ENCODE measurements around the gene PKHD1. TPM values are rescaled to one million over a fixed set of nuclear protein-coding genes. Genes with fewer than 3 reads are reported as not detected.

PKHD1 gene
- total RNA-seq, 1 donor from 2014 or later: 0.16 TPM

DNA sequence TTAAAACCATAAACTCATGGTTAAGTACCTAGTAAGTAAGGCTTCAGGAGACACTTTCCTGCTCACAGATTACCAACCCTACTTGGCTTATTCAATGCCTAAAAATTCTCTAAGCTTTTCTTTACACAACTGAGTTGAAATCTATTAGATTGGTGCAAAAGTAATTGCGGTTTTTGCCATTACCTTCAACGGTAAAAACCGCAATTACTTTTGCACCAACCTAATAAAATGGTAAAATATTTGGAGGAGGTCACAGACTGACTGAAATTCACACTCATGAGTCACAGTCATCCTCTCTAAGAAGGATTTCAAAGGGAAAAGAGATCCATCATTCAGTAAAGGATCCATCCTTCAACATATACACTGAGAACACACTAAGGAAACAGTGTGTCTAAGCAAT is 25.9 kb downstream of the PKHD1 start:
- Mint-ChIP-seq H3K4me1 (peaks cover 12% of the 10 kb centered on the region), H3K9me3 (peaks cover 3% of the 10 kb centered on the region), H3K36me3 (ENCODE audit: low read depth) (no peaks in the 10 kb centered on the region), H3K27ac (ENCODE audit: unreplicated experiment) (no peak overlapping the region), H3K27me3 (ENCODE audit: low read depth) (no peaks in the 10 kb centered on the region), H3K4me3 (no peak overlapping the region)
- DNase-seq (ENCODE audit: low read depth, low spot score): no peak
- TF ChIP-seq, protein P1, sequence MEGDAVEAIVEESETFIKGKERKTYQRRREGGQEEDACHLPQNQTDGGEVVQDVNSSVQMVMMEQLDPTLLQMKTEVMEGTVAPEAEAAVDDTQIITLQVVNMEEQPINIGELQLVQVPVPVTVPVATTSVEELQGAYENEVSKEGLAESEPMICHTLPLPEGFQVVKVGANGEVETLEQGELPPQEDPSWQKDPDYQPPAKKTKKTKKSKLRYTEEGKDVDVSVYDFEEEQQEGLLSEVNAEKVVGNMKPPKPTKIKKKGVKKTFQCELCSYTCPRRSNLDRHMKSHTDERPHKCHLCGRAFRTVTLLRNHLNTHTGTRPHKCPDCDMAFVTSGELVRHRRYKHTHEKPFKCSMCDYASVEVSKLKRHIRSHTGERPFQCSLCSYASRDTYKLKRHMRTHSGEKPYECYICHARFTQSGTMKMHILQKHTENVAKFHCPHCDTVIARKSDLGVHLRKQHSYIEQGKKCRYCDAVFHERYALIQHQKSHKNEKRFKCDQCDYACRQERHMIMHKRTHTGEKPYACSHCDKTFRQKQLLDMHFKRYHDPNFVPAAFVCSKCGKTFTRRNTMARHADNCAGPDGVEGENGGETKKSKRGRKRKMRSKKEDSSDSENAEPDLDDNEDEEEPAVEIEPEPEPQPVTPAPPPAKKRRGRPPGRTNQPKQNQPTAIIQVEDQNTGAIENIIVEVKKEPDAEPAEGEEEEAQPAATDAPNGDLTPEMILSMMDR (conservative IDR thresholded peaks at IDR 0.05): no peak

DNA sequence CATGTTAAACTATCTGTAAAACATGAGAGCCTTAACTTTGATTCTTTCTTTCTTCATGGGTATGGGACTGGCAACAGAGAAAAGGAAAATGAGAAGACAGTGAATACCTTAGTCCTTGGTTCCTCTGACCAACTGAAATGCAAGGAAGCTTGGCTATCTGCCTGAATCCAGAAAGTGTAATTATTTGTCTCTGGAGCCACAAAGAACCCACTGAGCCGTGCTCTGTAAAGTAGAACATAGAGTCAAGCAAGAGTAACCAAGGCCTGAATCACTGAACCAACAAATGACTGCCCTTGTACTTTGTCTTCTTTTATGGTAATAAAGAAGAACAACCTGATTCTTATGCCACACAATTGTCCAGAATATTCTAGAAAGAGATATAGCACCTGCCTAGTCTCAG is 27.6 kb downstream of the PKHD1 start:
- TF ChIP-seq, protein P1 (conservative IDR thresholded peaks at IDR 0.05): no peak
- H3K9me3 Mint-ChIP-seq: peaks cover 3% of the 10 kb centered on the region
- H3K4me1 Mint-ChIP-seq: peaks cover 12% of the 10 kb centered on the region
- H3K27me3 Mint-ChIP-seq (ENCODE audit: low read depth): no peaks in the 10 kb centered on the region
- DNase-seq (ENCODE audit: low read depth, low spot score): no peak
- no peaks in the 10 kb centered on the region for H3K36me3 Mint-ChIP-seq (ENCODE audit: low read depth)
- no peak overlapping the region for H3K27ac Mint-ChIP-seq (ENCODE audit: unreplicated experiment)
- H3K4me3 Mint-ChIP-seq: no peak overlapping the region

DNA sequence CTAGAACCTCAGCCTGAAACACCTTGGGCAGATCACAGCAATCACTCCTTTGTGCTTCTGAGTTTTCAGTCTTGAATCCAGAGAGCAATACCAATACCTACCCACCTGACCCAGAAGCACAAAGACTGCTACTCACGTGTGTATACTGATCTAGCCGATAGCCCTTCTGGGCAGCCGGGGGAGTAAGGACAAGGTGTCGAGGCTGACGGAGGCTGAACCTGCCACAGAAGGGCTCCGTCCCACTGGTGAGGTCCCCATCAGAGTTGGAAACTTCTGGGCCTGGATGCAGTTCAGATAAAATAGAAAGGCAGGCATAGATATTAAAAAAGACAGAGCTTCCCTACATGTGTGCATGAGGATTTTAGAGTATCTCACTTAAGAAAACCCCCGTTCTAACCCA is 32.0 kb downstream of the PKHD1 start:
- DNase-seq (ENCODE audit: low read depth, low spot score): no peak
- no peaks in the 10 kb centered on the region for H3K4me1 Mint-ChIP-seq
- H3K27ac Mint-ChIP-seq (ENCODE audit: unreplicated experiment): no peak overlapping the region
- H3K27me3 Mint-ChIP-seq (ENCODE audit: low read depth): no peaks in the 10 kb centered on the region
- H3K4me3 Mint-ChIP-seq: no peak overlapping the region
- no peaks in the 10 kb centered on the region for H3K36me3 Mint-ChIP-seq (ENCODE audit: low read depth)
- H3K9me3 Mint-ChIP-seq: no peaks in the 10 kb centered on the region
- TF ChIP-seq, protein P1 (conservative IDR thresholded peaks at IDR 0.05): no peak

DNA sequence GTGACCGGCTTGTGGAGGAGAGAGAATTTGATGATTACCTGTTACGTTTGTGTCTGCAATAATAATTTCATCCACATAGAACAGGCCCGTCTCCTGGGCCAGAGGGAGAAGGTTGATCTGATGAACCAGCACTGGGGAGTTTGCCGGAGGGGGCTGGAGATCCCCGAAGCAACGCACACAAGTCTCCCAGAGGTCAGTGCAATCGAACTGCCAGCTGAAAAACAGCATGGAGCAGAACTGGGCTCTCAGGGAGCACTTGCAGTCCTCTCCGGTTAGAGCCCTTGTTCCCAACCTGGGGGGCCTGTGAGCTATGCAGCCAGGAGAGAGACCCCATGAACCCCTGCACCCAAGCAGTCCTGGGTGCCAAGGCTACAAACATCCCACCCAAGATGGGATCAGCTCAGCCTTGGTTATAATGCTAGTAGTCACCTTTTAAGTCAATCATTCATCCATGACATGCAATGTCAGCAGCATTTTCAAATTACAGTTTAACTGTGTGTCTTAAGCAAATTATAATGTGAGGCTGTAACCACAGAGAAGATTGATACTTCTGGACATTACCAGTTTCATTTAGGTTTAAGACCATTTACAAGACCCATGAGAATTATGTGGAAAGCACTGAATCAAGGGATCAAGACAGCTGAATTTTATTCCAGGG is 34.2 kb downstream of the PKHD1 start:
- peaks cover 3% of the 10 kb centered on the region for H3K4me1 Mint-ChIP-seq
- no peak overlapping the region for H3K27ac Mint-ChIP-seq (ENCODE audit: unreplicated experiment)
- no peaks in the 10 kb centered on the region for H3K27me3 Mint-ChIP-seq (ENCODE audit: low read depth)
- TF ChIP-seq, protein P1 (conservative IDR thresholded peaks at IDR 0.05): no peak
- H3K9me3 Mint-ChIP-seq: no peaks in the 10 kb centered on the region
- H3K36me3 Mint-ChIP-seq (ENCODE audit: low read depth): no peaks in the 10 kb centered on the region
- DNase-seq (ENCODE audit: low read depth, low spot score): no peak
- no peak overlapping the region for H3K4me3 Mint-ChIP-seq

DNA sequence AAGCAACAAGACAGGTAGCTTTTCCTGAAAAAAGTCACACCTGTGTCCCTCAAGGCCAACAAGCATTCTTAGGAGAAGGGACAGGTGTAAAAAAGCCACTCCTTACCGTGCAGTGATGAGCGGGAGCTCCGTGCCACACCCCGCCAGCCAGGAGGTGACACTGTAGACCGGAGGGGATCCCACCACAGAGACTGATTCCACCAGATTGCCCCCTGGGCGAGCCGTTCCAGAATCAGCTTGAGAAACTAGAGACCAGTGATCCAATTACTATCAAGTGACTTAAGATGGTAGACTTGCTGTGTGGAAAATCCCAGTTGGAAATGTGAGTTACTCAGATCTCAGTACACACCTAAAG is 37.4 kb downstream of the PKHD1 start:
- H3K9me3 Mint-ChIP-seq: no peaks in the 10 kb centered on the region
- DNase-seq (ENCODE audit: low read depth, low spot score): no peak
- H3K36me3 Mint-ChIP-seq (ENCODE audit: low read depth): no peaks in the 10 kb centered on the region
- TF ChIP-seq, protein P1 (conservative IDR thresholded peaks at IDR 0.05): no peak
- no peak overlapping the region for H3K4me3 Mint-ChIP-seq
- no peak overlapping the region for H3K27ac Mint-ChIP-seq (ENCODE audit: unreplicated experiment)
- H3K27me3 Mint-ChIP-seq (ENCODE audit: low read depth): no peaks in the 10 kb centered on the region
- peaks cover 3% of the 10 kb centered on the region for H3K4me1 Mint-ChIP-seq

Measured in neural crest cell (in vitro differentiated cells).